SU-DHL-6 (cell line): ENCODE measurements around the gene CR2.

Source experiments
- H2AFZ ChIP-seq: fragments of 200-600 bp; sonication (generic); 2 replicates; pipeline ENCODE4 v1.6.1; 2014; ENCODE audit warnings: low read depth, mild to moderate bottlenecking, moderate library complexity, mixed read lengths, antibody characterized with exemption, low read length; ENCODE audit not compliant: severe bottlenecking
- H3F3A ChIP-seq: fragments of 200-600 bp; shearing (Covaris generic); 2 replicates; pipeline ENCODE4 v1.6.0; 2016; ENCODE audit warnings: antibody characterized with exemption, mild to moderate bottlenecking; ENCODE audit not compliant: insufficient read depth
- H3K27ac ChIP-seq: fragments of 200-600 bp; sonication (generic); 2 replicates; pipeline ENCODE4 v1.5.1; 2016; ENCODE audit warnings: low read depth, mild to moderate bottlenecking, low read length, moderate library complexity, mixed read lengths
- H3K27me3 ChIP-seq: fragments of 200-600 bp; sonication (generic), shearing (Covaris generic); 2 replicates; pipeline ENCODE4 v1.6.0; 2014; ENCODE audit warnings: mild to moderate bottlenecking, low read length
- H3K36me3 ChIP-seq: fragments of 200-600 bp; sonication (generic); 2 replicates; pipeline ENCODE4 v1.6.1; 2014; ENCODE audit warnings: mild to moderate bottlenecking, low read length, mixed read lengths
- H3K4me2 ChIP-seq: fragments of 300-600, 200-600 bp; shearing (Covaris generic), sonication (generic); 2 replicates; pipeline ENCODE4 v1.6.0; 2014; ENCODE audit warnings: low read length, low read depth, mild to moderate bottlenecking; ENCODE audit not compliant: poor library complexity, severe bottlenecking
- H3K4me3 ChIP-seq: fragments of 200-600 bp; sonication (generic); 2 replicates; pipeline ENCODE4 v1.5.1; 2014; ENCODE audit warnings: antibody characterized with exemption, low read length, mild to moderate bottlenecking, mixed read lengths; ENCODE audit not compliant: insufficient read depth, poor library complexity, severe bottlenecking
- H3K79me2 ChIP-seq: fragments of 200-600 bp; sonication (generic); 2 replicates; pipeline ENCODE4 v1.6.1; 2014; ENCODE audit warnings: mild to moderate bottlenecking, low read length, moderate library complexity; ENCODE audit not compliant: insufficient read depth
- H3K9ac ChIP-seq: fragments of 200-600 bp; sonication (generic); 2 replicates; pipeline ENCODE4 v1.7.0; 2014; ENCODE audit warnings: mild to moderate bottlenecking, low read length
- H3K9me2 ChIP-seq: fragments of 200-600 bp; sonication (generic); replicated peaks from 2 replicates; pipeline ENCODE4 v1.6.1; 2014; ENCODE audit warnings: low read length; ENCODE audit not compliant: insufficient read depth
- H3K9me3 ChIP-seq: fragments of 200-600 bp; sonication (generic); 2 replicates; pipeline ENCODE4 v1.6.1; 2014; ENCODE audit warnings: low read length, mixed read lengths; ENCODE audit not compliant: insufficient read depth
- H4K20me1 ChIP-seq: fragments of 200-600 bp; sonication (generic); 2 replicates; pipeline ENCODE4 v1.6.1; 2014; ENCODE audit warnings: low read depth, mild to moderate bottlenecking, antibody characterized with exemption, low read length, moderate library complexity, mixed read lengths
- CTCF ChIP-seq: fragments of 200-600 bp; sonication (generic); IDR thresholded peaks from one replicate; pipeline ENCODE4 v1.5.1; 2017; ENCODE audit warnings: antibody characterized with exemption, mild to moderate bottlenecking, low read length, moderate library complexity; ENCODE audit not compliant: insufficient read depth, poor library complexity, severe bottlenecking
- EZH2phosphoT487 ChIP-seq: fragments of 200-600 bp; sonication (generic), shearing (Covaris generic); conservative IDR thresholded peaks from 2 replicates; pipeline ENCODE4 v1.6.1; 2018; ENCODE audit warnings: mild to moderate bottlenecking, antibody characterized with exemption, low read length, moderate library complexity, mixed read lengths

The CR2 gene

GRCh38 chr1:207418351-207418750, 35.8 kb upstream of the CR2 start:
- Histone ChIP-seq H3K4me2 (no peak overlapping the region), H3F3A (no peaks in the 10 kb centered on the region), H4K20me1 (no peaks in the 10 kb centered on the region), H2AFZ (no peak overlapping the region), H3K36me3 (no peaks in the 10 kb centered on the region), H3K9me3 (no peaks in the 10 kb centered on the region), H3K4me3 (no peak overlapping the region), H3K27ac (no peak overlapping the region), H3K79me2 (no peaks in the 10 kb centered on the region), H3K27me3 (no peaks in the 10 kb centered on the region), H3K9ac (no peak overlapping the region), H3K9me2 (no peaks in the 10 kb centered on the region)
- TF ChIP-seq CTCF (no peak), EZH2phosphoT487 (no peak)

- no peak overlapping the region for H3K4me2 ChIP-seq
- TF ChIP-seq EZH2phosphoT487 (no peak), CTCF (no peak)
- H3F3A ChIP-seq = no peaks in the 10 kb centered on the region
- H3K9me3 ChIP-seq = no peaks in the 10 kb centered on the region
- H3K27ac ChIP-seq = no peak overlapping the region
- no peaks in the 10 kb centered on the region for H3K27me3 ChIP-seq
- no peak overlapping the region for H3K9ac ChIP-seq
- H3K36me3 ChIP-seq = no peaks in the 10 kb centered on the region
- no peaks in the 10 kb centered on the region for H4K20me1 ChIP-seq
- H3K4me3 ChIP-seq = no peak overlapping the region
- H3K79me2 ChIP-seq = no peaks in the 10 kb centered on the region
- no peaks in the 10 kb centered on the region for H3K9me2 ChIP-seq
- H2AFZ ChIP-seq = no peak overlapping the region
These were observed 34.0 kb upstream of the CR2 start for GRCh38 chr1:207420109-207420508.

DNA sequence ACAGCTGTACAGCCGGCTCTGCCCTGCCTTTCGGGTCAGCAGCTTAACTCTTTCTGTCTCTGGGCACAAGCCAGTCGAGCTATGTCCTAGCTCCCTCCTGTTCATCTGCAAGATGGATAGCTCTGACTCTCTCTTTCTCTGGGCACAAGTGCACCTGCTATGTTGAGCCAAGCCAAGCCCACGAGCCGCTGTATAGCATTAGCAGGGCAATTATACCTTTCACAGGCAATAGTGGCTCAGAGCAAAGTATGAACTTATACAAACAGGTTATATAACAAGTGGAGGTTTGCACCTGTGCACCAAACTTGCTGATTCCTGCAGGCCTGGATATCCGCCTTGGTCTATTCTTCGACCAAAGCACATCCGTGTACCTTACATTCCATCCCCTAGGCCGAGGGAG, 33.0 kb upstream of the CR2 start:
- Histone ChIP-seq H3K9ac (no peak overlapping the region), H2AFZ (no peak overlapping the region), H3K79me2 (no peaks in the 10 kb centered on the region), H3F3A (no peaks in the 10 kb centered on the region), H3K36me3 (no peaks in the 10 kb centered on the region), H3K4me3 (no peak overlapping the region), H3K27ac (no peak overlapping the region), H3K27me3 (no peaks in the 10 kb centered on the region), H4K20me1 (no peaks in the 10 kb centered on the region), H3K9me2 (no peaks in the 10 kb centered on the region), H3K4me2 (no peak overlapping the region), H3K9me3 (no peaks in the 10 kb centered on the region)
- TF ChIP-seq CTCF = no peak
- no peak for TF ChIP-seq EZH2phosphoT487
